Measurements from ENCODE around the gene SAMMSON. TPM values are rescaled to one million over a fixed set of nuclear protein-coding genes. Genes with fewer than 3 reads are reported as not detected.

The SAMMSON gene
- total and polyA plus RNA-seq, 4 donors: not detected

DNA sequence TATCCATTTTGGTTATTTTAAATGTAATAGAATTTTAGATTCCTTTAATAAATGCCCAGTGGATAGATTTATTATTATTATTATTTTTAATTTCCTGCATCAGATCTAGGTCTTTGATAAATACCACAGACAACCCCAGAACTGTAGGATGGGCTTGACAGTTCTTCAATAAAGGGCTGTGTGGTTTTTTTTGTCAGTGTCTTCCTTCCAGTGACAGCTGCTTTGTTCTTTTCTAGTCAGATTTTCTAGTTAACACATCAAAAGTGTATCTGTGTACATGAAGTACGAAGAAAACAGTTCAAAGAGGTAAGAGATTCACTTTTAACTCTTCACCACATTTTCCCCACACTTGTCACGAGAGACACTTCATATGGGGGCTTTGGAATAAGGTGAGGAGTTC, 120.3 kb downstream of the SAMMSON start:
- Histone ChIP-seq H3K9me3 (ENCODE audit: control insufficient read depth in 4 of 4, low read length in 3 of 4) (no peaks in the 10 kb centered on the region), H3K27ac (ENCODE audit: low read depth in 1 of 2, low read length in 2 of 2) (no peak overlapping the region), H3K36me3 (ENCODE audit: control insufficient read depth in 4 of 4, insufficient read depth in 3 of 4, low read depth in 1 of 4, low read length in 3 of 4) (no peaks in the 10 kb centered on the region), H3K4me3 (ENCODE audit: low read depth in 1 of 3, low read length in 3 of 3) (no peak overlapping the region), H3K9ac (ENCODE audit: low read depth in 1 of 2, low read length in 2 of 2) (no peak overlapping the region), H3K4me1 (ENCODE audit: control insufficient read depth in 4 of 4, insufficient read depth in 4 of 4, low read length in 3 of 4) (no peaks in the 10 kb centered on the region), H3K27me3 (ENCODE audit: control insufficient read depth in 4 of 4, insufficient read depth in 4 of 4, low read length in 3 of 4) (peaks cover 0 to 3% (median 0%) of the 10 kb centered on the region in 4 donors)
- no peak for TF ChIP-seq JUND (IDR thresholded peaks at IDR 0.05)
- no peak for TF ChIP-seq YY1 (IDR thresholded peaks at IDR 0.05)
- no peak for TF ChIP-seq HNF4A (conservative IDR thresholded peaks at IDR 0.05)
- TF ChIP-seq ZBTB33 (IDR thresholded peaks at IDR 0.05): no peak
- TF ChIP-seq NR2F2 (IDR thresholded peaks at IDR 0.05): no peak
- TF ChIP-seq TAF1 (conservative IDR thresholded peaks at IDR 0.05): no peak
- no peak for TF ChIP-seq FOXA1 (IDR thresholded peaks at IDR 0.05)
- no peak for TF ChIP-seq GABPA (IDR thresholded peaks at IDR 0.05 in 1 of 2, conservative IDR thresholded peaks at IDR 0.05 in 1 of 2)
- TF ChIP-seq RXRA (IDR thresholded peaks at IDR 0.05): no peak
- TF ChIP-seq, protein P1, sequence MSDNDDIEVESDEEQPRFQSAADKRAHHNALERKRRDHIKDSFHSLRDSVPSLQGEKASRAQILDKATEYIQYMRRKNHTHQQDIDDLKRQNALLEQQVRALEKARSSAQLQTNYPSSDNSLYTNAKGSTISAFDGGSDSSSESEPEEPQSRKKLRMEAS (IDR thresholded peaks at IDR 0.05): no peak
- TF ChIP-seq FOXA2 (IDR thresholded peaks at IDR 0.05): no peak
- TF ChIP-seq SP1 (IDR thresholded peaks at IDR 0.05): no peak
- no peak for TF ChIP-seq REST (IDR thresholded peaks at IDR 0.05)
- no peak for TF ChIP-seq HNF4G (IDR thresholded peaks at IDR 0.05)
- no peak for TF ChIP-seq CTCF (IDR thresholded peaks at IDR 0.05; ENCODE audit: low read depth, low read length, missing input control)
- TF ChIP-seq, protein P2, sequence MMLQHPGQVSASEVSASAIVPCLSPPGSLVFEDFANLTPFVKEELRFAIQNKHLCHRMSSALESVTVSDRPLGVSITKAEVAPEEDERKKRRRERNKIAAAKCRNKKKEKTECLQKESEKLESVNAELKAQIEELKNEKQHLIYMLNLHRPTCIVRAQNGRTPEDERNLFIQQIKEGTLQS (IDR thresholded peaks at IDR 0.05): no peak
- no peak for TF ChIP-seq RAD21 (IDR thresholded peaks at IDR 0.05)
- no peak for TF ChIP-seq EGR1 (IDR thresholded peaks at IDR 0.05; ENCODE audit: low read depth in 2 of 2)
- no peak for DNase-seq (ENCODE audit: low spot score)
- 68% methylated on average over 2 of the region's 2 CpGs for WGBS

All from liver (tissue), 9 donors.